NCI-H1105 treated with DMSO at 0.1 percent for 48 hours (cell line): ENCODE results near the gene TUBB3.
"Not testable (repeated sequence)": the region's sequence is repeated elsewhere in the genome, so short reads cannot be mapped to it uniquely, and the experiment has no call there.

Source experiments
- DNase-seq: peaks from one replicate; lab custom pipeline; 2025; lab: John Stamatoyannopoulos, UW

Gene TUBB3

GRCh38 chr16:89965447-89966225, 42.5 kb downstream of the TUBB3 start:
- DNase-seq, result no peak

GRCh38 chr16:89966756-89967155, 43.6 kb downstream of the TUBB3 start:
- no peak for DNase-seq

GRCh38 chr16:89967436-89967835, 44.3 kb downstream of the TUBB3 start:
- DNase-seq, result not testable (repeated sequence)

GRCh38 chr16:89968074-89968473, 44.9 kb downstream of the TUBB3 start:
- not testable (repeated sequence) for DNase-seq

- DNase-seq, result no peak
Measured at GRCh38 chr16:89969741-89970410, 46.7 kb downstream of the TUBB3 start.

GRCh38 chr16:89971495-89972243, 48.5 kb downstream of the TUBB3 start:
- no peak for DNase-seq

GRCh38 chr16:89972244-89973234, 49.4 kb downstream of the TUBB3 start:
- DNase-seq, result peak; percentile 69

GRCh38 chr16:89973235-89973634, 50.1 kb downstream of the TUBB3 start:
- DNase-seq, result no peak

GRCh38 chr16:89973654-89974335, 50.7 kb downstream of the TUBB3 start:
- DNase-seq, result no peak

GRCh38 chr16:89974870-89975269, 51.7 kb downstream of the TUBB3 start:
- no peak for DNase-seq

- no peak for DNase-seq
Measured at GRCh38 chr16:89981414-89981813, 58.3 kb downstream of the TUBB3 start.

GRCh38 chr16:89982318-89982717, 59.2 kb downstream of the TUBB3 start:
- no peak for DNase-seq

- no peak for DNase-seq
Measured at GRCh38 chr16:89983536-89983935, 60.4 kb downstream of the TUBB3 start.

- no peak for DNase-seq
Measured at GRCh38 chr16:89984216-89984615, 61.1 kb downstream of the TUBB3 start.

GRCh38 chr16:89985219-89985618, 62.1 kb downstream of the TUBB3 start:
- no peak for DNase-seq
